Adrenal gland (tissue), 12 donors: ENCODE measurements around the gene FIS1. TPM values are rescaled to one million over a fixed set of nuclear protein-coding genes. Genes with fewer than 3 reads are reported as not detected.
A peak's percentile ranks its signal among the peaks of the same experiment; 100 is the strongest.

ENCODE experiments used
- DNase-seq, 7 donors: peaks; one replicate each; pipeline ENCODE4 v3.0.0-alpha.2; 2019 to 2020
- H3K27ac ChIP-seq, 5 donors: fragments of 200-600 bp; sonication (generic) in 4 of 5; 1 replicate in 3 of 5; 2 replicates in 2 of 5; pipeline versions ENCODE4 v1.5.1 to v1.8.0; 2016 to 2020; ENCODE audit warnings: mild to moderate bottlenecking in 1 of 5
- H3K27me3 ChIP-seq: fragments of 200-600 bp; 2 replicates; pipeline ENCODE4 v1.8.0; 2021
- H3K36me3 ChIP-seq, 2 donors: fragments of 200-600 bp; replicated peaks in 1 of 2; 1 replicate in 1 of 2; 2 replicates in 1 of 2; pipeline versions ENCODE4 v1.5.1 to v1.8.0; 2018 to 2022
- H3K4me1 ChIP-seq, 2 donors: fragments of 200-600 bp; replicated peaks in 1 of 2; 1 replicate in 1 of 2; 2 replicates in 1 of 2; pipeline versions ENCODE4 v1.5.1 to v1.8.0; 2018 to 2021
- H3K4me3 ChIP-seq, 4 donors: fragments of 200-600 bp; sonication (generic) in 3 of 4; one replicate each; pipeline ENCODE4 v1.5.1; 2016 to 2018
- H3K9me3 ChIP-seq, 3 donors: fragments of 200-600 bp; sonication (generic) in 1 of 3; replicated peaks in 1 of 3; 1 replicate in 2 of 3; 2 replicates in 1 of 3; pipeline versions ENCODE4 v1.5.1 to v1.8.0; 2016 to 2021
- CTCF ChIP-seq, 6 experiments: fragments of 450-650 bp in 4 of 6; fragments of 200-600 bp in 2 of 6; sonication (generic) in 1 of 6; IDR thresholded peaks; 1 replicate in 5 of 6; 2 replicates in 1 of 6; pipeline versions ENCODE4 v1.5.1 to v1.8.0; 2016 to 2021; ENCODE audit warnings: antibody characterized with exemption in 6 of 6, mild to moderate bottlenecking in 2 of 6, moderate library complexity in 1 of 6
- POLR2A ChIP-seq, 2 donors: fragments of 450-650 bp; IDR thresholded peaks; one replicate each; pipeline ENCODE4 v1.6.1; 2017; ENCODE audit warnings: antibody characterized with exemption in 2 of 2, mild to moderate bottlenecking in 2 of 2, moderate library complexity in 1 of 2
- whole genome bisulfite sequencing, 4 donors: extraction: QIAGEN DNeasy Blood & Tissue Kit in 2 of 4; methylation state at CpG; one replicate each; pipeline versions ENCODE4 v1.1.5 to v1.1.7; 2013 to 2017; 5-methylcytosine and 5-hydroxymethylcytosine counted together
- intact Hi-C, 2 donors: fragments of 100-400 bp; cut with DNase I; formaldehyde crosslinking; loops; one replicate each; pipeline versions ENCODE4 v1.14.1 to v1.15.0; 2022 to 2023
- polyA plus RNA-seq, 3 donors: library from polyadenylated mRNA; stranded (reverse); fragments of 200-250 nt in 2 of 3; fragments of 350-450 nt in 1 of 3; fragmentation: Illumina TruSeq in 1 of 3; extraction: RNeasy Lipid Tissue Mini Kit (QIAGEN cat#74804) in 1 of 3; gene quantifications; one replicate each; pipeline ENCODE4 v1.2.3, GENCODE V29; 2013 to 2014
- total RNA-seq, 9 donors: library from RNA; depleted of rRNA in 4 of 9; stranded (reverse); fragments of >200 nt in 4 of 9; fragments of 120-200 nt in 1 of 9; fragmentation: NEBNext Ultra II Directional in 1 of 9; extraction: Animal tissue kit (Norgen Biotek cat#: 25700) in 1 of 9; gene quantifications; one replicate each; pipeline versions ENCODE4 v1.1.0 to v1.2.4, GENCODE V29; 2013 to 2023
- donor health status: healthy with polysubstance abuse.
- donor health status: Bipolar disorder and iron deficiency.
- donor health status: DM: yes; HTN: yes; CAD: no.
- donor health status: DM: no; HTN: no; CAD: no.
- donor health status: DM: no; HTN: no; CAD: no.
- donor health status: DM: yes; HTN: yes; CAD: no.

The FIS1 gene
- total and polyA plus RNA-seq, 12 donors, result 158 to 439 (median 280) TPM

DNA sequence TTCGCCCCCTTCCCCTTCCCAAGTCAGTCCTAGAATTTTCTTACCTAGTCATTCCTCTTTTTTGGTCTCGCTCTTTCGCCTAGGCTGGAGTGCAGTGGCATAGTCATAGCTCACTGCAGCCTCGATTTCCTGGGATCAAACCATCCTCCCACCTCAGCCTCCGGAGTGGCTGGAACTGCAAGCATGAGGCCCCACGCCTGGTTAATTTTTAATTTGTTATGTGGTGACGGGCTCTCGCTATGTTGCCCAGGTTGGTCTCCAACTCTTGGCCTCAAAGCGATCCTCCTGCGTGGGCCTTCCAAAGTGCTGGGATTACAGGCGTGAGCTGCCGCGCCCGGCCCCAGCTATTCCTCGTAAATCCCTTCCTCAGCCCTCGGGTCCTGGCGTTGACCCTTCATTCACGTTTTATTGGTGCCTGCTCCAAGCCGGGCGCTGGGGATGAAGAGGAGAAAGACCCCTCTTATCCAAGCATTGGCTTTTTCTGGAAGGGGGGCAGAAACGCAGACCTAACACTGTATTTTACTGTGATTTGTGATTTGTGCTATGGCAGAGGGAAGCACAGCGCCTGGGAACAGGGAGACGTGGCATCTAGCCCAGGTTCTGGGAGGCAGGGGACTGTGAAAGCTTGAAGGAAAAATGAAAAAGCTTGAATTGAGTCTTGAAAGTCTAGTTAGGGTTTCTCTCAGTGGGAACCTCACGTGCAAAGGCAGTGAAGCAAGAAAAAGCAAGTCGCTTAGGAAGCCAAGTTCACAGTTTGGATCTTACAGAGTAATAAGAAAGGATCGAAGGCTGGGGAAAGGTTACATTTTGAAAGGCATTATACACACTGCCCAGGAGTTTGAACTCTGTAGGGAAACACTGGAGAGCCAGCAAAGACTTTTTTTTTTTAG, 26.4 kb downstream of the FIS1 start:
- Histone ChIP-seq H3K9me3 (no peaks in the 10 kb centered on the region), H3K27ac (peak overlapping the region in 3 of 5 donors; percentile 48 to 89 (median 84)), H3K4me3 (peak overlapping the region; percentile 31 to 85 (median 62)), H3K36me3 (peaks cover 0 to 29% of the 10 kb centered on the region in 2 donors), H3K4me1 (peaks cover 3 to 36% of the 10 kb centered on the region in 2 donors), H3K27me3 (no peaks in the 10 kb centered on the region)
- WGBS, 4 donors, result 6 to 9% (median 8%) methylated on average over 22 to 26 of the region's 26 CpGs
- no peak for DNase-seq
- TF ChIP-seq CTCF (IDR thresholded peaks at IDR 0.05) (no peak), POLR2A (IDR thresholded peaks at IDR 0.05) (no peak)
- intact Hi-C loops, result no loop called here

- H3K4me1 ChIP-seq, result peaks cover 3 to 36% of the 10 kb centered on the region in 2 donors
- intact Hi-C loops, result no loop called here
- peak within 1 kb of the TSS; percentile 61 to 89 (median 79) for H3K27ac ChIP-seq
- no peaks in the 10 kb centered on the region for H3K27me3 ChIP-seq
- 1 to 2% (median 1%) methylated on average over 28 to 57 of the region's 57 CpGs for WGBS, 4 donors
- DNase-seq, result peak; percentile 95 to 99 (median 98)
- peak in 2 of 6 experiments; percentile 8 to 23 for TF ChIP-seq CTCF (IDR thresholded peaks at IDR 0.05)
- TF ChIP-seq POLR2A (IDR thresholded peaks at IDR 0.05), result peak in 1 of 2 donors; percentile 52
- H3K36me3 ChIP-seq, result peaks cover 0 to 27% of the 10 kb centered on the region in 2 donors
- no peaks in the 10 kb centered on the region for H3K9me3 ChIP-seq
- peak within 1 kb of the TSS; percentile 41 to 85 (median 72) for H3K4me3 ChIP-seq
These were observed 27.3 kb downstream of the FIS1 start, which contains the start of the genes PLOD3 and ZNHIT1 for GRCh38 chr7:101217388-101218235. Gene PLOD3, minus strand, starts transcription at chr7:101217581. Its CDS starts 307 bp downstream, at chr7:101217274. Gene ZNHIT1, plus strand, starts transcription at chr7:101218165. Its CDS starts 31 bp downstream, at chr7:101218196.

DNA sequence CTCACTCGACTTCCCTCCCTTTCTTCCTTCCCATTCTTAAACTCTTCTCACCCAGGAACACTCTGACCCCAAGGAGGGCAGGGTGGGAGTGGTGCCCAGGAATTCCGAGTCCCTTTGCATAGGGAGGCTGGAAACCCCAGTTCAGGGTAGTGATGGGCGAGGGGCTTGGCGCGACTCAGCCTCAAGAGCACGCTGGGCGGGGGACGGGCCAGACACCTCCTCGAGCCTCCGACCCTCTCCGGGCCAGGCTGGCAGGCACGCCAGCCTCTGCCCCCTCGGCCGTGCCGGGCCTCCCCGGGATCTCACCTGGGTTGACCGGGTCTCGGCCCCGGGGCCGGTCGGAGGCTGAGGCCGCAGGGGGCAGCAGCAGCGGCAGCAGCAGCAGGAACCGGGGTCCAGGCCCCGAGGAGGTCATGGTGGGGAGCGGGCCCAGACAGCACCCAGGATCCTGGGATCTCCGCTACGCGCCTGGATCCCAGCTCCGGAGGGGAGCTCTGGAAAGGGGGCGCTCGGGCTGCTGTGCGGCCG, 28.0 kb downstream of the FIS1 start:
- H3K36me3 ChIP-seq, result peaks cover 0 to 28% of the 10 kb centered on the region in 2 donors
- WGBS, 4 donors, result 0 to 10% (median 1%) methylated on average over 6 to 34 of the region's 34 CpGs
- intact Hi-C loops, result no loop called here
- no peaks in the 10 kb centered on the region for H3K9me3 ChIP-seq
- H3K4me3 ChIP-seq, result peak overlapping the region; percentile 32 to 85 (median 72)
- no peaks in the 10 kb centered on the region for H3K27me3 ChIP-seq
- H3K4me1 ChIP-seq, result peaks cover 3 to 36% of the 10 kb centered on the region in 2 donors
- DNase-seq, result peak in 1 of 7 donors; percentile 38
- peak overlapping the region in 3 of 5 donors; percentile 79 to 89 (median 84) for H3K27ac ChIP-seq
- no peak for TF ChIP-seq CTCF (IDR thresholded peaks at IDR 0.05)
- TF ChIP-seq POLR2A (IDR thresholded peaks at IDR 0.05), result no peak
